ENCODE data around the gene RUNDC3A.

The RUNDC3A gene

DNA sequence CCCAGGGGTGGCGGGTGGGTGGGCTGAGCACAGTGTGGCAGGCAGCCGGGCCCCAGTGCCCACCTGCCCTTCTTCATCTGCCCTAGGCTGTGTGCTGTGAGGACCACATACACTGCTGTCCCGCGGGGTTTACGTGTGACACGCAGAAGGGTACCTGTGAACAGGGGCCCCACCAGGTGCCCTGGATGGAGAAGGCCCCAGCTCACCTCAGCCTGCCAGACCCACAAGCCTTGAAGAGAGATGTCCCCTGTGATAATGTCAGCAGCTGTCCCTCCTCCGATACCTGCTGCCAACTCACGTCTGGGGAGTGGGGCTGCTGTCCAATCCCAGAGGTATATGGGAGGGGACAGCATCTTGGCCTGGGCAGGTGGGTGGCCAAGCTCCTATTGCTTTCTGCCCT, 43.1 kb downstream of the RUNDC3A start:
- no peaks in the 10 kb centered on the region for H3K9me2 ChIP-seq (replicated peaks; ENCODE audit: insufficient read depth, low read length)
- no peak overlapping the region for H3K27ac ChIP-seq (ENCODE audit: low read depth, low read length)
- TF ChIP-seq, protein P1, sequence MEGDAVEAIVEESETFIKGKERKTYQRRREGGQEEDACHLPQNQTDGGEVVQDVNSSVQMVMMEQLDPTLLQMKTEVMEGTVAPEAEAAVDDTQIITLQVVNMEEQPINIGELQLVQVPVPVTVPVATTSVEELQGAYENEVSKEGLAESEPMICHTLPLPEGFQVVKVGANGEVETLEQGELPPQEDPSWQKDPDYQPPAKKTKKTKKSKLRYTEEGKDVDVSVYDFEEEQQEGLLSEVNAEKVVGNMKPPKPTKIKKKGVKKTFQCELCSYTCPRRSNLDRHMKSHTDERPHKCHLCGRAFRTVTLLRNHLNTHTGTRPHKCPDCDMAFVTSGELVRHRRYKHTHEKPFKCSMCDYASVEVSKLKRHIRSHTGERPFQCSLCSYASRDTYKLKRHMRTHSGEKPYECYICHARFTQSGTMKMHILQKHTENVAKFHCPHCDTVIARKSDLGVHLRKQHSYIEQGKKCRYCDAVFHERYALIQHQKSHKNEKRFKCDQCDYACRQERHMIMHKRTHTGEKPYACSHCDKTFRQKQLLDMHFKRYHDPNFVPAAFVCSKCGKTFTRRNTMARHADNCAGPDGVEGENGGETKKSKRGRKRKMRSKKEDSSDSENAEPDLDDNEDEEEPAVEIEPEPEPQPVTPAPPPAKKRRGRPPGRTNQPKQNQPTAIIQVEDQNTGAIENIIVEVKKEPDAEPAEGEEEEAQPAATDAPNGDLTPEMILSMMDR (IDR thresholded peaks at IDR 0.05; ENCODE audit: insufficient read depth, low read length, poor library complexity, severe bottlenecking) = no peak
- TF ChIP-seq EZH2phosphoT487 (conservative IDR thresholded peaks at IDR 0.05; ENCODE audit: low read length) = no peak
- no peaks in the 10 kb centered on the region for H3K27me3 ChIP-seq (ENCODE audit: low read length)
- H3K36me3 ChIP-seq (ENCODE audit: low read length) = no peaks in the 10 kb centered on the region
- H3K9ac ChIP-seq (ENCODE audit: low read length) = no peak overlapping the region
- H3K79me2 ChIP-seq (ENCODE audit: insufficient read depth, low read length) = no peaks in the 10 kb centered on the region; the same call in 1 of the 2 replicates
- H3K4me3 ChIP-seq (ENCODE audit: insufficient read depth, low read length, poor library complexity, severe bottlenecking) = no peak overlapping the region
- no peak overlapping the region for H3K4me2 ChIP-seq (ENCODE audit: low read depth, low read length, poor library complexity, severe bottlenecking)
- peaks cover 36% of the 10 kb centered on the region for H3F3A ChIP-seq (ENCODE audit: insufficient read depth)
- no peaks in the 10 kb centered on the region for H4K20me1 ChIP-seq (ENCODE audit: low read depth, low read length)
- no peak overlapping the region for H2AFZ ChIP-seq (ENCODE audit: low read depth, low read length, severe bottlenecking)
- no peaks in the 10 kb centered on the region for H3K9me3 ChIP-seq (ENCODE audit: insufficient read depth, low read length)

DNA sequence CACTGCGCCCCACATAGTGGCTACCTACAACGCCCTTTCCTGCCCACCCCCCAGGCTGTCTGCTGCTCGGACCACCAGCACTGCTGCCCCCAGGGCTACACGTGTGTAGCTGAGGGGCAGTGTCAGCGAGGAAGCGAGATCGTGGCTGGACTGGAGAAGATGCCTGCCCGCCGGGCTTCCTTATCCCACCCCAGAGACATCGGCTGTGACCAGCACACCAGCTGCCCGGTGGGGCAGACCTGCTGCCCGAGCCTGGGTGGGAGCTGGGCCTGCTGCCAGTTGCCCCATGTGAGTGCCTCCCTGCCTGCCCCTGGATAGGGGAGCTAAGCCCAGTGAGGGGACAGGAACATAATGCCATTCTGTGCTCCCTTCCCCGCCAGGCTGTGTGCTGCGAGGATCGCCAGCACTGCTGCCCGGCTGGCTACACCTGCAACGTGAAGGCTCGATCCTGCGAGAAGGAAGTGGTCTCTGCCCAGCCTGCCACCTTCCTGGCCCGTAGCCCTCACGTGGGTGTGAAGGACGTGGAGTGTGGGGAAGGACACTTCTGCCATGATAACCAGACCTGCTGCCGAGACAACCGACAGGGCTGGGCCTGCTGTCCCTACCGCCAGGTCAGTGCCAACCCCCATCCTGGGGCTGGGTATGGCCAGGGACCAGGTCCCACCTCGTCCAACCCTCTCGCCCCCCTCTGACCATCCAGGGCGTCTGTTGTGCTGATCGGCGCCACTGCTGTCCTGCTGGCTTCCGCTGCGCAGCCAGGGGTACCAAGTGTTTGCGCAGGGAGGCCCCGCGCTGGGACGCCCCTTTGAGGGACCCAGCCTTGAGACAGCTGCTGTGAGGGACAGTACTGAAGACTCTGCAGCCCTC, 43.8 kb downstream of the RUNDC3A start:
- no peaks in the 10 kb centered on the region; the same call in 1 of the 2 replicates for H3K79me2 ChIP-seq (ENCODE audit: insufficient read depth, low read length)
- TF ChIP-seq, protein P1 (IDR thresholded peaks at IDR 0.05; ENCODE audit: insufficient read depth, low read length, poor library complexity, severe bottlenecking) = no peak
- TF ChIP-seq EZH2phosphoT487 (conservative IDR thresholded peaks at IDR 0.05; ENCODE audit: low read length) = no peak
- H3K4me3 ChIP-seq (ENCODE audit: insufficient read depth, low read length, poor library complexity, severe bottlenecking) = no peak overlapping the region
- H3F3A ChIP-seq (ENCODE audit: insufficient read depth) = peaks cover 29% of the 10 kb centered on the region
- H2AFZ ChIP-seq (ENCODE audit: low read depth, low read length, severe bottlenecking) = no peak overlapping the region
- H3K36me3 ChIP-seq (ENCODE audit: low read length) = no peaks in the 10 kb centered on the region
- H3K27ac ChIP-seq (ENCODE audit: low read depth, low read length) = no peak overlapping the region
- no peaks in the 10 kb centered on the region for H3K27me3 ChIP-seq (ENCODE audit: low read length)
- H3K9me3 ChIP-seq (ENCODE audit: insufficient read depth, low read length) = no peaks in the 10 kb centered on the region
- H4K20me1 ChIP-seq (ENCODE audit: low read depth, low read length) = no peaks in the 10 kb centered on the region
- no peak overlapping the region for H3K9ac ChIP-seq (ENCODE audit: low read length)
- H3K4me2 ChIP-seq (ENCODE audit: low read depth, low read length, poor library complexity, severe bottlenecking) = no peak overlapping the region
- H3K9me2 ChIP-seq (replicated peaks; ENCODE audit: insufficient read depth, low read length) = no peaks in the 10 kb centered on the region

- Histone ChIP-seq H3K27ac (ENCODE audit: low read depth, low read length) (peak overlapping the region; percentile 56), H4K20me1 (ENCODE audit: low read depth, low read length) (no peaks in the 10 kb centered on the region), H3K4me2 (ENCODE audit: low read depth, low read length, poor library complexity, severe bottlenecking) (peak overlapping the region; percentile 60), H3K9me3 (ENCODE audit: insufficient read depth, low read length) (no peaks in the 10 kb centered on the region), H3F3A (ENCODE audit: insufficient read depth) (peaks cover 20% of the 10 kb centered on the region), H3K4me3 (ENCODE audit: insufficient read depth, low read length, poor library complexity, severe bottlenecking) (peak overlapping the region; percentile 51), H2AFZ (ENCODE audit: low read depth, low read length, severe bottlenecking) (no peak overlapping the region), H3K9ac (ENCODE audit: low read length) (peak overlapping the region; percentile 56), H3K27me3 (ENCODE audit: low read length) (no peaks in the 10 kb centered on the region), H3K79me2 (ENCODE audit: insufficient read depth, low read length) (no peaks in the 10 kb centered on the region; the same call in 1 of the 2 replicates), H3K36me3 (ENCODE audit: low read length) (no peaks in the 10 kb centered on the region), H3K9me2 (replicated peaks; ENCODE audit: insufficient read depth, low read length) (no peaks in the 10 kb centered on the region)
- TF ChIP-seq, protein P1 (IDR thresholded peaks at IDR 0.05; ENCODE audit: insufficient read depth, low read length, poor library complexity, severe bottlenecking) = no peak
- no peak for TF ChIP-seq EZH2phosphoT487 (conservative IDR thresholded peaks at IDR 0.05; ENCODE audit: low read length)
These were observed 44.6 kb downstream of the RUNDC3A start for GRCh38 chr17:44352828-44353671.

Measured in SU-DHL-6 (cell line).